ENCODE results near the gene RSPO1. TPM values are rescaled to one million over a fixed set of nuclear protein-coding genes. Genes with fewer than 3 reads are reported as not detected.

RSPO1 gene
- total RNA-seq, 1 donor from 2014 or later = not detected

DNA sequence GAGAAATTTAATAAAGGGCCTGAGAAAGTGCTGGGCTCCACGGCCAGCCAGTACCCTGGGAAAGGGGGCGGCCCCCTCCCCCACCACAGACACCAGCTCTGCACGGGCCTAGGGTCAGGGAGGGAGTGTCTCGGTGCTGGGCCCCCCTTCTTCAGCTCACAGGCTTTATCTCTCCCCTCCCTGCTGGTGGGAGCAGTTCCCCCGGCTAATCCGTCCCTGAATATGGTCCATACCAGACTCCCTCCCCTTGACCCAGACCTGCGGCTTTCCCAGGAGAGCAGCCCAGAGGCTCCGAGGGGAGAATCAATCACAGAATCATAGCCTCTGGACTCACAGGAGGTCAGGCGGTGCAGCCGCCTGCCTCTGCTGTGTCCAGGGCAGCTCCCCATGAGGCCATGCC lies 26.0 kb upstream of the RSPO1 start:
- DNase-seq = no peak
- no peak for ATAC-seq (ENCODE audit: poor library complexity)
- intact Hi-C loops (cut with DNase I) = no loop called here

- DNase-seq (no peak), ATAC-seq (ENCODE audit: poor library complexity) (no peak)
- intact Hi-C loops (cut with DNase I) = no loop called here
Observed at GRCh38 chr1:37658486-37658885, 23.8 kb upstream of the RSPO1 start.

DNA sequence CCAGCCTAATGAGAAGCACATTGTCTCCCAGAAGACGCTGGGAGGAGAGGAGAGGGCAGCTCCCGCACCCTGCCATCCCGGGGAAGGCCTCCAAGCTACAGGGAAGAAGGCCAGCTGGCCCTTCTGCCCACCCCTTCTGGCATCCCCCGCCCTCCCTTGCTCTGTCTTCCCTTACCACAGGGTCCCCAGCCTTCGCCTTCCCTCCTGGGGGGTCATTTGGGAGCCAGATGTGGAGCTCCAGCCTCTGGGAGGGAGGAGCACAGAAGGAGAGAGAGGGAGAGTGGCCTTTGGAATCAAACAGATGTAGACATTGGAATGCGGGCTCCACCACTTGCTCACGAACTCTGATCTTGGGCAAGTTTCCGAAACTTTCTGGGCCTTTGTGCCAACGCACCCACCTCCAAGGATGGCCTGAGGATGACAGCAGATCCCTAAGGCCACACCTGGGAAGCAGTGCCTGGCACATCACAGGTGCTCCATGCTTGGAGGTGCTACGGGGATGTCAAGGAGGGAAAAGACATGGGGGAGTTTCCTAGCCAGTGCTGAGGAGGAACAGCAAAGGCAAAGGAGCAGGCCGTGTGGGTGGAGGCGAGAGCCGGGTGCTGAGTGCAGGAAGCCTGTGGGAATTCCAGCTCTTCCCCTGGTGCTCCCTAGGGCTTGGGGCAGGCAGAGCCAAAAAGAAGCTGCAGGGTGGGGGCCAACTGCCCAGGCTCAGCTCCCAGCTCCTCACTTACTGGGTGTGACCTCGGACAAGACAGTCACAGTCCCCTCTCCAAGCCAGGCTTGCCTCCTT lies 23.1 kb upstream of the RSPO1 start:
- no peak for DNase-seq
- intact Hi-C loops (cut with DNase I) = no loop called here

DNA sequence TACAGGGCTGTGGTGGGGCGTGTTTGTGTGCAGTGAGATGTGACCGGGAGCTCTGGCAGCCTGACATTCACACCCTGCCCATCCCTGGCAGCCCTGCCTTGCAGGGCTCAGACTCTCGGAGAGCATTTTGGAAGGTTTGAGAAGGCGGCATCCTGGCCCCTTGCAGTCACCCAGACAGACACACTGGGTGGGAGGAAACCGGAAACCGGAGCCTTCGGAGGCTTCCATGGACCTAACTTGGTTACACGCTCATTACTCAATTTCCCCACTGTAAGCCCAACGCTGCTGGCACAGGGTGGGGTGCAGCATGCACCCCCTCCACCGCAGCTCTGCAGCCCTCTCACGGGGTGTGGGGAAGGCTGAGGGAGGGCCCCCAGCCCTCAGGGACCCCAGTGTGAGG lies 22.2 kb upstream of the RSPO1 start:
- ATAC-seq (ENCODE audit: poor library complexity) = no peak
- DNase-seq = no peak
- intact Hi-C loops (cut with DNase I) = no loop called here

More for the DNA sequence above, 23.1 kb upstream of the RSPO1 start:
- no peak for ATAC-seq (ENCODE audit: poor library complexity)

GRCh38 chr1:37656026-37656425 lies 21.3 kb upstream of the RSPO1 start:
- DNase-seq (no peak), ATAC-seq (ENCODE audit: poor library complexity) (no peak)
- intact Hi-C loops (cut with DNase I) = no loop called here

DNA sequence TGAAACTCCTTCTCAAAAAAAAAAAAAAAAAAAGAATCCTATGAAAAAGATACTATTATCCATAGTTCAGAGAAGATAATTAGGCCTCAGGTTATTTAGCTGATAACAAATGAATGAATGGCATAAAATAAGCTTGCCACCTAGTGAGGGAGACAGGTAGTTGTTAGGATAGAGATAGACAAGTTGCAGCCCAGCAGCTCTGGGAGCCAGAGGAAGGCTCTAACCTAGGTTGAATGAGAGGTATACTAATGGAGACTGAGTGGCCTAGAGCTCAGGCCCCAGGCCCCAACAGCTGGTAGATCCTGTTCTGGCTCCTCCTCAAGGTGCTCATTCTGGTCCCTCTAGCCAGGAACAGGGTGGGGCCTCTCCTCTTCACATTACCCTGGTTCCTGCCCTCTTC lies 20.6 kb upstream of the RSPO1 start:
- intact Hi-C loops (cut with DNase I) = no loop called here
- ATAC-seq (ENCODE audit: poor library complexity) (no peak), DNase-seq (no peak)

- intact Hi-C loops (cut with DNase I) = no loop called here
- DNase-seq (no peak), ATAC-seq (ENCODE audit: poor library complexity) (no peak)
Observed at GRCh38 chr1:37653906-37654305, 19.2 kb upstream of the RSPO1 start.

- DNase-seq (no peak), ATAC-seq (ENCODE audit: poor library complexity) (no peak)
- intact Hi-C loops (cut with DNase I) = no loop called here
Observed at GRCh38 chr1:37652976-37653375, 18.3 kb upstream of the RSPO1 start.

GRCh38 chr1:37651803-37652202 lies 17.1 kb upstream of the RSPO1 start:
- intact Hi-C loops (cut with DNase I) = no loop called here

GRCh38 chr1:37650721-37651120 lies 16.0 kb upstream of the RSPO1 start:
- ATAC-seq (ENCODE audit: poor library complexity) = no peak

More at GRCh38 chr1:37651803-37652202, 17.1 kb upstream of the RSPO1 start:
- DNase-seq (no peak), ATAC-seq (ENCODE audit: poor library complexity) (no peak)

GRCh38 chr1:37650173-37650572 lies 15.5 kb upstream of the RSPO1 start:
- DNase-seq = no peak
- no peak for ATAC-seq (ENCODE audit: poor library complexity)
- intact Hi-C loops (cut with DNase I) = no loop called here

More at GRCh38 chr1:37650721-37651120, 16.0 kb upstream of the RSPO1 start:
- intact Hi-C loops (cut with DNase I) = no loop called here
- DNase-seq = no peak

DNA sequence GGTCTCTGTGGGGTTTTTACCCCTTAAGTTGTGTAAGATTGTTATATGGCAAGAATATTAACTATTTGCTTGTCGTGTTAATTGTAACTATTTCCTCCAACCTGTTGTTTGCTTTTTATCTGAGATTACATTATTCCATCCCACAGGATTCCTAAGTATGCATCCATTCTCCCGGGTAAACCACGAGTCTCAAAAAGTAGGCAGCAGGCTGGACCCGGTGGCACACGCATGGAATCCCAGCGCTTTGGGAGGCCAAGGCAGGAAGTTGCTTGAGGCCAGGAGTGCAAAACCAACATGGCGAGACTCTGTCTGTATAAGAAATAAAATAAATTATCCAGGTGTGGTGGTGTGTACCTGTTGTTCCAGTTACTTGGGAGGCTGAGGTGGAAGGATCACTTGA lies 12.6 kb upstream of the RSPO1 start:
- no peak for ATAC-seq (ENCODE audit: poor library complexity)

DNA sequence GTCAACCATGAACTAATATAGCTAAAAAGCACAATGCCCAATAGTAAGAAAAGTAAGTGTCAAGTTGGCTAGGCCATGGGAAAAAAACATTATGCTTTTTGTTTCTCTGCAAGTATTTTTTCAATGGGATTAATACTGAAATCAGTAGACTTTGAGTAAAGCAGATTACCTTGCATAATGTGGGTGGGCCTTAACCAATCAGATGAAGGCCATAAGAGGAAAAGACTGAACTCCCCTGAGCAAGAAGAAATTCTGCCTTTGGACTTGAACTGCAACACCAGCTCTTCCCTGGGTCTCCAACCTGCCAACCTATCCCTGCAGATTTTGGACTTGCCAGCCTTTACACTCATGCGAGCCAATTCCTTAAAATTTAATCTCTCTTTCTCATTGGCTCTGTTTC lies 6.4 kb upstream of the RSPO1 start:
- intact Hi-C loops (cut with DNase I) = no loop called here

More for the DNA sequence above, 12.6 kb upstream of the RSPO1 start:
- intact Hi-C loops (cut with DNase I) = no loop called here
- DNase-seq = no peak

DNA sequence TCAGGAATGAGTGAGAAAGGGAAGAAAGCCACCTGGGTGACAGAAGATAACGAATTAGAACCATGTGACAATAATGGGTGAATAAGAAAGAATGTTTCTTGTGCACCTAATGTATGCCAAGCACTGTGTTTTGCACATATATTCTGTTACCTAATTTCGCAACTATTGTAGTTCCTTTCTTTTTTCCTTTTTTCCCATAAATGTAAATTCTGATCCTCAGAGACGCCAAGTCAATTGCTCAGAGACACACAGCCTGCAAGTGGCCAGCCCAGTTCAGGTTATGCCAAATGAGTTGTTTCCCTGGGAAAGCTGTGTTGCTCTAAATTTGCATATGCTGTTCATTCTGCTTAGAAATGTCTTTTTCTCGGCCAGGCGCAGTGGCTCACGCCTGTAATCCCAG lies 1.7 kb upstream of the RSPO1 start:
- DNase-seq (no peak), ATAC-seq (ENCODE audit: poor library complexity) (no peak)
- intact Hi-C loops (cut with DNase I) = no loop called here

More for the DNA sequence above, 6.4 kb upstream of the RSPO1 start:
- DNase-seq (no peak), ATAC-seq (ENCODE audit: poor library complexity) (no peak)

- DNase-seq (no peak), ATAC-seq (ENCODE audit: poor library complexity) (no peak)
- intact Hi-C loops (cut with DNase I) = no loop called here
Observed at GRCh38 chr1:37634992-37635902, 555 bp upstream of the RSPO1 start.

DNA sequence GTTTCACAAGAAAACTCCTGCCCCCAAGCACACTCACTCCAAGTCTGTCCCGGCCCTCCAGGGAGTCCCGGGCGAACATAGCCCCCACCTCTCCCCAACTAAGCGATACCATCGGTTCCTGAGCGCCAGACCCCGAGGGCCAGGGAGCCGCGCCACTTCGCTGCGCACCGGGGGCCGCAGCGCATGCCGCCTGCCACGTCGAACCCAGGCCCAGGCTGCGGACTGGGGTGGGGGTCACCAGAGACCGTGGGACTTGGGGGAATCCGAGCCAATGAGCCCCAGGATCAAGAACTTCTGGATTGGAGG lies 801 bp downstream of the RSPO1 start:
- ATAC-seq (ENCODE audit: poor library complexity) (no peak), DNase-seq (no peak)
- intact Hi-C loops (cut with DNase I) = no loop called here

DNA sequence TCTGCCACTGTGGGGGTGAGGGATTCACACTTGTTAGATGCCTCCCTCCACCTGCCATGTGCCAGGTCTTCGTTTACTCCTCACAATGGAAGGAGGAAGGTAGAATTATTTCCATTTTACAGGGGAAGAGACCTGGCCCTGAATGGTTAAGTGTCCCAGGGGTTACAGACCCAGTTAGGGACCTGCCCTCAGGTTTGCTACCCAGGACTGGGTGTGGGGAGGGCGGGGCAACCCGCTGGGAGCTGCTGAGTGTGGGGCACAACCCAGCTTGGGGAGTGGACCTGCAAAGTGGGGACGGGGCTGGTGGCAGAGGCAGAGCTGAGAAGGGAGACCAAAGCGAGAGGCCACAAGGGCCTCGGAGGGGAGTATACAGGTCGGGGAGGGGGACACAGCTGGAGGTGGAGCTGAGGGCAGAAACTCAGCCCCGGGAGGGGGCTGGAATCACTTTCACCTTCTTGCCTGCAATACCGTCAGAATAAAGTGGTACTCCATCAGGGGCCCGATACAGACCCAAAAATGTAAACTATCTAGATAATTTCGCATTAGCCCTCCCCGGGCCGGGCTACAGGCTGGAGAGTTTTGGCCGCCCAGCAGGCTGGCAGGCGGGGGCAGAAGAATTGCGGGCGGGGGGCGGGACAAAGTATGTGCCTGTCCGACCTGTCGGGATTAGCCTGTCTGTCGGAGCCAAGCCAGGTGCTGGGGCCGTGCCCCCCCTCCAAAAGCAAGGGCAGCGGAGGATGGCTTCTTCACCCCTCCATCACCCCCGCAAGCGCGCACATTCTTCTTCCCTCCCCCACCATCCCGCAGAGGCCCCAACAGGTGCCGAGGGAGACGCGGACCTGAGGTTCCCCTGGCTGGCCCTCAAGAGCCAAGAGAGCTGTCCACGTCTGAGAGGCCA lies 1.4 kb downstream of the RSPO1 start:
- DNase-seq (no peak), ATAC-seq (ENCODE audit: poor library complexity) (no peak)
- intact Hi-C loops (cut with DNase I) = no loop called here

DNA sequence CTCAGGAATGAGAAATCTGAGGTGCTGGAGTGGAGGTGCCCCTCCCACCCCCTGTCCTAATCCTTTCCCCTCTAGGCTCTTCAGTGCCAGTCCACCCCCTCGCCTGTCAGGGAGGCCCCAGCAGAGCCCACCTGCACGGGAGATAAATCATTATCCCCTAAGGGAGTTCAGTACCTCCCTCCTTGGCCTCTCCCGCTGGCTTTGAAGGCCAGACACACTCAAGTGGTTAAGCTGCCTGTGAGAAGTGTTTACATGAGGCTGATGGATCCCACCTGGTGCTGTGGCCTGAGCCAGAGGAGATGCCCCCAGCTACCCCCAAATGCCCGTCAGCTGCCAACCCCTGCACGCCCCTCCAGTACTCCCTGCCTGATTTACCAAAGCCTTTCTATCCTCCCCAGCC lies 3.7 kb downstream of the RSPO1 start:
- ATAC-seq (ENCODE audit: poor library complexity) (no peak), DNase-seq (no peak)
- intact Hi-C loops (cut with DNase I) = no loop called here

GRCh38 chr1:37630426-37631028 lies 4.2 kb downstream of the RSPO1 start:
- DNase-seq = no peak
- no peak for ATAC-seq (ENCODE audit: poor library complexity)
- intact Hi-C loops (cut with DNase I) = no loop called here
